ENCODE measurements around the gene LGSN. TPM values are rescaled to one million over a fixed set of nuclear protein-coding genes. Genes with fewer than 3 reads are reported as not detected.

LGSN gene
- total RNA-seq, 2 donors from 2014 or later = 0.37 TPM; not detected in 1

DNA sequence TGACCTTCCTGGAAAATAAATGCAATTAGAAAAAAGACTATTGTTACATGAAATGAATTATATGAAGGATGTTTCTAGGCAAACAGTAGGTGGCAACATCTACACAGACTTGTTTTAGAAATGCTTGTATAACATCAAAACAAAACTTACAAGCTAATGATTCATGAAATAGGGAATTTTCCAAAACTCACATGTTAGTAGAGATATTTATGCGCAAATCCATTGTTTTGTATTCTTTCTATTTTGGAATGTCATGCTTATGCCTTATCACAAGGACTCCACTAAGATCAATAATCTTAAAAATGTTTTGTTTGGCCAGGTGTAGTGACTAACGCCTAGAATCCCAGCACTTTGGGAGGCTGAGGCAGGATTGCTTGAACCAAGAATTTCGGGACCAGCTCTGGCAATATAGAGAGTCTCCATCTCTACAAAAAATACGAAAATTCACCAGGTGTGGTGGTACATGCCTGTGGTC, 32.3 kb upstream of the LGSN start:
- no peak for DNase-seq
- Histone ChIP-seq H3K36me3 (ENCODE audit: control insufficient read depth, insufficient read depth, low read length) (no peaks in the 10 kb centered on the region), H3K27me3 (ENCODE audit: control insufficient read depth, insufficient read depth, low read length, poor library complexity, severe bottlenecking) (no peaks in the 10 kb centered on the region), H3K9me3 (ENCODE audit: control insufficient read depth, low read length) (no peaks in the 10 kb centered on the region), H3K4me1 (ENCODE audit: control insufficient read depth, insufficient read depth, low read length) (peaks cover 3% of the 10 kb centered on the region), H3K27ac (ENCODE audit: low read depth, low read length) (no peak overlapping the region), H3K9ac (ENCODE audit: extremely low read depth, low read length, poor library complexity, severe bottlenecking) (no peak overlapping the region), H3K4me3 (ENCODE audit: low read length) (no peak overlapping the region)
- 83 to 85% methylated on average over 2 to 4 of the region's 4 CpGs for WGBS, 2 experiments (ENCODE audit: insufficient coverage in 1 of 2, insufficient read length in 1 of 2)
- TF ChIP-seq, protein P1, sequence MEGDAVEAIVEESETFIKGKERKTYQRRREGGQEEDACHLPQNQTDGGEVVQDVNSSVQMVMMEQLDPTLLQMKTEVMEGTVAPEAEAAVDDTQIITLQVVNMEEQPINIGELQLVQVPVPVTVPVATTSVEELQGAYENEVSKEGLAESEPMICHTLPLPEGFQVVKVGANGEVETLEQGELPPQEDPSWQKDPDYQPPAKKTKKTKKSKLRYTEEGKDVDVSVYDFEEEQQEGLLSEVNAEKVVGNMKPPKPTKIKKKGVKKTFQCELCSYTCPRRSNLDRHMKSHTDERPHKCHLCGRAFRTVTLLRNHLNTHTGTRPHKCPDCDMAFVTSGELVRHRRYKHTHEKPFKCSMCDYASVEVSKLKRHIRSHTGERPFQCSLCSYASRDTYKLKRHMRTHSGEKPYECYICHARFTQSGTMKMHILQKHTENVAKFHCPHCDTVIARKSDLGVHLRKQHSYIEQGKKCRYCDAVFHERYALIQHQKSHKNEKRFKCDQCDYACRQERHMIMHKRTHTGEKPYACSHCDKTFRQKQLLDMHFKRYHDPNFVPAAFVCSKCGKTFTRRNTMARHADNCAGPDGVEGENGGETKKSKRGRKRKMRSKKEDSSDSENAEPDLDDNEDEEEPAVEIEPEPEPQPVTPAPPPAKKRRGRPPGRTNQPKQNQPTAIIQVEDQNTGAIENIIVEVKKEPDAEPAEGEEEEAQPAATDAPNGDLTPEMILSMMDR (conservative IDR thresholded peaks at IDR 0.05) = peak; percentile 31
- Mint-ChIP-seq H3K4me1 (no peaks in the 10 kb centered on the region), H3K27me3 (ENCODE audit: insufficient read depth) (peaks cover 4% of the 10 kb centered on the region), H3K27ac (no peak overlapping the region), H3K9me3 (no peaks in the 10 kb centered on the region), H3K4me3 (no peak overlapping the region), H3K36me3 (ENCODE audit: low read depth) (no peaks in the 10 kb centered on the region)

GRCh38 chr6:63349401-63349800, 29.6 kb upstream of the LGSN start:
- Mint-ChIP-seq H3K9me3 (no peaks in the 10 kb centered on the region), H3K27ac (no peak overlapping the region), H3K4me1 (no peaks in the 10 kb centered on the region), H3K36me3 (ENCODE audit: low read depth) (no peaks in the 10 kb centered on the region), H3K4me3 (no peak overlapping the region), H3K27me3 (ENCODE audit: insufficient read depth) (peaks cover 4% of the 10 kb centered on the region)
- DNase-seq = no peak
- peaks cover 3% of the 10 kb centered on the region for H3K4me1 ChIP-seq (ENCODE audit: control insufficient read depth, insufficient read depth, low read length)
- TF ChIP-seq, protein P1 (conservative IDR thresholded peaks at IDR 0.05) = no peak
- no peaks in the 10 kb centered on the region for H3K27me3 ChIP-seq (ENCODE audit: control insufficient read depth, insufficient read depth, low read length, poor library complexity, severe bottlenecking)
- no peak overlapping the region for H3K9ac ChIP-seq (ENCODE audit: extremely low read depth, low read length, poor library complexity, severe bottlenecking)
- no peak overlapping the region for H3K4me3 ChIP-seq (ENCODE audit: low read length)
- no peaks in the 10 kb centered on the region for H3K9me3 ChIP-seq (ENCODE audit: control insufficient read depth, low read length)
- 79 to 85% methylated on average over 3 of the region's 3 CpGs for WGBS, 2 experiments (ENCODE audit: insufficient coverage in 1 of 2, insufficient read length in 1 of 2)
- H3K36me3 ChIP-seq (ENCODE audit: control insufficient read depth, insufficient read depth, low read length) = no peaks in the 10 kb centered on the region
- H3K27ac ChIP-seq (ENCODE audit: low read depth, low read length) = no peak overlapping the region

DNA sequence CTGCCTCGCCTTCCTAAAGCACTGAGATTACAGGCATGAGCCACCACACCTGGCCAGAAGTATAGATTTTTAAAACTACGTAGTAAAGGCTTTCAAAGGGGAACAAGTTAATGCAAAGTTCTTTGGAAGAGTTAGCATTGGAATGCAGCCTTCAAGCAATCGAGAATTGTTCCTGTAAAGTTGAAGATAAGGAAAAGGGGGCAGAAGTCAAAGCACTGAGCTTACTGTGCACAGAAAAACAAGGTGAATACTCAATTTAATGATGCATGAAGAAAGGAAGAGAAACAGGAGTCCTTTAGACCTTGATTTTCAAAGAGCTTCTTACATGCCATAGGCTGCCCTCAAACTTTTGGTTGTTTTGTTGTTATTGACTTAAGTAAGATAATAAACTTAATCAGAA, 29.1 kb upstream of the LGSN start:
- H3K9me3 Mint-ChIP-seq = no peaks in the 10 kb centered on the region
- peaks cover 4% of the 10 kb centered on the region for H3K27me3 Mint-ChIP-seq (ENCODE audit: insufficient read depth)
- no peaks in the 10 kb centered on the region for H3K36me3 Mint-ChIP-seq (ENCODE audit: low read depth)
- 93% methylated on average over 3 of the region's 3 CpGs for WGBS, 2 experiments (ENCODE audit: insufficient coverage in 1 of 2, insufficient read length in 1 of 2)
- DNase-seq = no peak
- Histone ChIP-seq H3K27me3 (ENCODE audit: control insufficient read depth, insufficient read depth, low read length, poor library complexity, severe bottlenecking) (no peaks in the 10 kb centered on the region), H3K27ac (ENCODE audit: low read depth, low read length) (no peak overlapping the region), H3K4me3 (ENCODE audit: low read length) (no peak overlapping the region), H3K9ac (ENCODE audit: extremely low read depth, low read length, poor library complexity, severe bottlenecking) (no peak overlapping the region), H3K9me3 (ENCODE audit: control insufficient read depth, low read length) (no peaks in the 10 kb centered on the region), H3K4me1 (ENCODE audit: control insufficient read depth, insufficient read depth, low read length) (peaks cover 3% of the 10 kb centered on the region), H3K36me3 (ENCODE audit: control insufficient read depth, insufficient read depth, low read length) (no peaks in the 10 kb centered on the region)
- no peaks in the 10 kb centered on the region for H3K4me1 Mint-ChIP-seq
- no peak overlapping the region for H3K4me3 Mint-ChIP-seq
- H3K27ac Mint-ChIP-seq = no peak overlapping the region
- TF ChIP-seq, protein P1 (conservative IDR thresholded peaks at IDR 0.05) = no peak
